ENCODE data around the gene TMF1. TPM values are rescaled to one million over a fixed set of nuclear protein-coding genes. Genes with fewer than 3 reads are reported as not detected.

The TMF1 gene
- total RNA-seq, 4 donors from 2014 or later, result 15.5 to 53.2 (median 39.9) TPM

- H3K36me3 ChIP-seq, result peaks cover 0 to 43% (median 13%) of the 10 kb centered on the region in 4 donors
- H3K9me3 ChIP-seq, result no peaks in the 10 kb centered on the region
- WGBS, 2 donors (ENCODE audit: low coverage in 1 of 2), result 72 to 77% methylated on average over 8 of the region's 8 CpGs
- no peak for TF ChIP-seq POLR2A (IDR thresholded peaks at IDR 0.05)
- TF ChIP-seq CTCF (IDR thresholded peaks at IDR 0.05), result no peak
- TF ChIP-seq EP300 (IDR thresholded peaks at IDR 0.05; ENCODE audit: low read depth), result no peak
- no peak for TF ChIP-seq POLR2AphosphoS5 (IDR thresholded peaks at IDR 0.05)
- H3K27me3 ChIP-seq, result no peaks in the 10 kb centered on the region
- no peak overlapping the region for H3K4me3 ChIP-seq
- in situ Hi-C loops (cut with MboI; ENCODE audit: low pct_ligation_motif_present in 1 of 4, low pct_unique_long_range_greater_than_20kb in 1 of 4, low sequenced_read_pairs in 3 of 4), result no loop called here
- H3K27ac ChIP-seq, result no peak overlapping the region
- no peak for DNase-seq
- no peaks in the 10 kb centered on the region for H3K4me1 ChIP-seq
- intact Hi-C loops (cut with DNase I; ENCODE audit: low total_unique reads), result no loop called here
Observed at GRCh38 chr3:68977486-68978167, 74.5 kb downstream of the TMF1 start.

GRCh38 chr3:68974711-68975110, 77.4 kb downstream of the TMF1 start:
- WGBS, 2 donors (ENCODE audit: low coverage in 1 of 2), result 60 to 76% methylated on average over 4 to 5 of the region's 5 CpGs
- intact Hi-C loops (cut with DNase I; ENCODE audit: low total_unique reads), result no loop called here
- H3K27ac ChIP-seq, result no peak overlapping the region
- H3K27me3 ChIP-seq, result peaks cover 1% of the 10 kb centered on the region
- no peaks in the 10 kb centered on the region for H3K4me1 ChIP-seq
- in situ Hi-C loops (cut with MboI; ENCODE audit: low pct_ligation_motif_present in 1 of 4, low pct_unique_long_range_greater_than_20kb in 1 of 4, low sequenced_read_pairs in 3 of 4), result no loop called here
- DNase-seq, result no peak
- TF ChIP-seq EP300 (IDR thresholded peaks at IDR 0.05; ENCODE audit: low read depth) (no peak), CTCF (IDR thresholded peaks at IDR 0.05) (no peak), POLR2AphosphoS5 (IDR thresholded peaks at IDR 0.05) (no peak), POLR2A (IDR thresholded peaks at IDR 0.05) (no peak)
- no peak overlapping the region for H3K4me3 ChIP-seq
- H3K9me3 ChIP-seq, result no peaks in the 10 kb centered on the region
- peaks cover 0 to 31% (median 12%) of the 10 kb centered on the region in 4 donors for H3K36me3 ChIP-seq

GRCh38 chr3:68973639-68974038, 78.5 kb downstream of the TMF1 start:
- intact Hi-C loops (cut with DNase I; ENCODE audit: low total_unique reads), result no loop called here
- H3K4me1 ChIP-seq, result no peaks in the 10 kb centered on the region
- in situ Hi-C loops (cut with MboI; ENCODE audit: low pct_ligation_motif_present in 1 of 4, low pct_unique_long_range_greater_than_20kb in 1 of 4, low sequenced_read_pairs in 3 of 4), result no loop called here
- no peak for DNase-seq
- no peak overlapping the region for H3K4me3 ChIP-seq
- WGBS, 2 donors (ENCODE audit: low coverage in 1 of 2), result 50 to 71% methylated on average over 2 to 7 of the region's 7 CpGs
- H3K9me3 ChIP-seq, result no peaks in the 10 kb centered on the region
- H3K27me3 ChIP-seq, result peaks cover 3% of the 10 kb centered on the region
- H3K27ac ChIP-seq, result no peak overlapping the region
- peaks cover 0 to 22% (median 8%) of the 10 kb centered on the region in 4 donors for H3K36me3 ChIP-seq
- TF ChIP-seq POLR2A (IDR thresholded peaks at IDR 0.05), result no peak
- no peak for TF ChIP-seq EP300 (IDR thresholded peaks at IDR 0.05; ENCODE audit: low read depth)

- peak in 4 of 5 experiments; percentile 46 to 52 (median 48) for TF ChIP-seq CTCF (IDR thresholded peaks at IDR 0.05)
- TF ChIP-seq POLR2A (IDR thresholded peaks at IDR 0.05), result no peak
- intact Hi-C loops (cut with DNase I; ENCODE audit: low total_unique reads) (no loop called here), in situ Hi-C loops (cut with MboI; ENCODE audit: low pct_ligation_motif_present in 1 of 4, low pct_unique_long_range_greater_than_20kb in 1 of 4, low sequenced_read_pairs in 3 of 4) (no loop called here)
- 48 to 53% methylated on average over 2 to 11 of the region's 11 CpGs for WGBS, 2 donors (ENCODE audit: low coverage in 1 of 2)
- H3K4me3 ChIP-seq, result no peak overlapping the region
- H3K27ac ChIP-seq, result no peak overlapping the region
- H3K27me3 ChIP-seq, result peaks cover 3% of the 10 kb centered on the region
- DNase-seq, result peak; percentile 17
- H3K9me3 ChIP-seq, result no peaks in the 10 kb centered on the region
- H3K4me1 ChIP-seq, result no peaks in the 10 kb centered on the region
- peaks cover 0 to 15% (median 6%) of the 10 kb centered on the region in 4 donors for H3K36me3 ChIP-seq
Observed at GRCh38 chr3:68972358-68972979, 79.7 kb downstream of the TMF1 start.

Small RNA genes lying within 50 kb of the gene (small RNA-seq; reads per million reads assigned to genes)
- 0 to 0.42 (median 0) reads per million in 4 donors for gene MIR3136

Other genes starting within 250 kb of the TMF1 start
- gene TAFA4, start 119.8 kb downstream of the TMF1 start, total RNA-seq, result not detected
- gene EOGT, start 38.6 kb downstream of the TMF1 start, total RNA-seq, result 10 to 100 TPM; 12.0 to 22.4 (median 18.7) TPM
- gene UBA3, start 28.0 kb upstream of the TMF1 start, total RNA-seq, result 10 to 100 TPM; 30.6 to 86.0 (median 47.2) TPM
- gene ARL6IP5, start 32.6 kb upstream of the TMF1 start, total RNA-seq, result 100 to 1,000 TPM in 2 of 4 donors, 10 to 100 TPM in 2; 22.7 to 130 (median 68.0) TPM
- gene LMOD3, start 70.3 kb upstream of the TMF1 start, total RNA-seq, result under 1 TPM in 1 of 4 donors, not detected in 3; 0.27 TPM

Measured in transverse colon (tissue), 4 donors.